Measurements from ENCODE around the gene MEP1B.

DNA sequence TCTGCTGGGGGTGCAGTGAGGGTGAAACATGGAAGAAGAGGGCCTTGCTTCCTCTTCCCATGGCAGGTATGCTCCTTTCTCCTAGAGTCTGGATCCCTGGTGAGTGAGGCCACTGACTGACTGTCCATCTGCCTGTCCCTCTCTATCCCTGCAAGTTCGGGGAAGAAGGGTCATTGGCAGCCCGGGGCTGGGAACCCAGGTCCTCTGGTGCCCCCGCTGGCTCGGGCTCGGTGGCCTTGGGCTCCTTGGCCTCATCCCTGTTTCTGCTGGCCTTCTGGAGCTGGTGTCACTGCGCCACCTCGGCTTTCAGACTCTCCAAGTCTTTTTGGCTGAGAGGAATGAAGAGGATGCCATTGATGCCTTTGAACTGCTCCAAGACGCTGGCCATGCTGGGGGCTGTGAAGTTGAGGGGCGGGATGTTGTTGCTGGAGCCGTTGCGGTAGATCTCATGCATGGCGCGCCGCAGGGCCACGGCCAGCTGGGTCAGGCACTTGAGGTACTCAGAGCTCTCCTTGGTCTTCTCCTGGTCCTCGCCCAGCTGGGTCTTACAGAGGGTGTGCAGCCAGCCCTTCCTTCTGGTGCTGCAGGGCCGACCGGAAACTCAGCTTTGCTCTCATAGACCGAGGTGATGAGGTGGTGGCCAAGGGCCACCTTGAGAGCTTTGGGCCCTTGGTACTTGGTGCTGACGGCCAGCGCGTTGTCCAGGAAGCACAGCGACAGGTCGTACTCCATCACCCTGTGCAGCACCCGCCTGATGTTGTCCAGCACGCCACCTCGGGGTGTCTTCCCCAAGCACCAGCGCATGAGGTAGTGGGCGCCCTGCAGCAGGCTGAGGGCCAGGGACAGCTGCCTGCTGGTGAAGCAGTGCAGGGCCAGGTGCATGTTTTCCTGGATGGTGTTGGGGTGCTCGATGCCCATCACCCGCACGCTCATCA lies 6.3 kb downstream of the MEP1B start:
- TF ChIP-seq RFX5 (IDR thresholded peaks at IDR 0.05; ENCODE audit: low read length) (no peak), YY1 (IDR thresholded peaks at IDR 0.05; ENCODE audit: low read depth) (no peak), POLR2AphosphoS5 (IDR thresholded peaks at IDR 0.05; ENCODE audit: low read depth, low read length) (no peak), FOSL2 (IDR thresholded peaks at IDR 0.05; ENCODE audit: borderline replicate concordance, low read depth) (no peak), MXI1 (IDR thresholded peaks at IDR 0.05; ENCODE audit: low read depth, low read length) (no peak)

All from SK-N-SH (cell line).